H9 (cell line): ENCODE data around the gene PDCD6IP. TPM values are rescaled to one million over a fixed set of nuclear protein-coding genes. Genes with fewer than 3 reads are reported as not detected.

Experiments used
- DNase-seq: peaks from one replicate; pipeline ENCODE4 v3.0.0-alpha.2; 2017
- H2AFZ ChIP-seq: one replicate; pipeline ENCODE4 v1.6.1; 2013; ENCODE audit warnings: mild to moderate bottlenecking, low read length, control low read depth, moderate library complexity
- H2AK5ac ChIP-seq: 2 replicates; pipeline ENCODE4 v1.6.1; 2013; ENCODE audit warnings: low read length, control low read depth, mixed read lengths; ENCODE audit not compliant: insufficient read length
- H2BK120ac ChIP-seq: one replicate; pipeline ENCODE4 v1.6.1; 2013; ENCODE audit warnings: low read depth, mild to moderate bottlenecking, low read length, control low read depth, inconsistent platforms; ENCODE audit not compliant: poor library complexity, severe bottlenecking
- H2BK12ac ChIP-seq: 2 replicates; pipeline ENCODE4 v1.6.1; 2013; ENCODE audit warnings: low read length, control low read depth, mixed read lengths, low read depth; ENCODE audit not compliant: insufficient read length
- H2BK15ac ChIP-seq: 2 replicates; pipeline ENCODE4 v1.6.1; 2013; ENCODE audit warnings: low read depth, low read length, control low read depth
- H2BK20ac ChIP-seq: one replicate; pipeline ENCODE4 v1.6.1; 2013; ENCODE audit warnings: low read depth, mild to moderate bottlenecking, low read length, control low read depth, inconsistent platforms; ENCODE audit not compliant: poor library complexity, severe bottlenecking
- H2BK5ac ChIP-seq: 2 replicates; pipeline ENCODE4 v1.6.1; 2013; ENCODE audit warnings: low read length, control low read depth, mixed read lengths; ENCODE audit not compliant: insufficient read length
- H3K14ac ChIP-seq: 2 replicates; pipeline ENCODE4 v1.6.1; 2013; ENCODE audit warnings: low read length, control low read depth; ENCODE audit not compliant: insufficient read depth
- H3K18ac ChIP-seq: 2 replicates; pipeline ENCODE4 v1.6.1; 2013; ENCODE audit warnings: low read depth, mild to moderate bottlenecking, mixed read lengths, low read length, control low read depth; ENCODE audit not compliant: insufficient read length
- H3K23ac ChIP-seq: 2 replicates; pipeline ENCODE4 v1.6.1; 2013; ENCODE audit warnings: low read length, control low read depth, mixed read lengths, low read depth; ENCODE audit not compliant: insufficient read length
- H3K23me2 ChIP-seq: 2 replicates; pipeline ENCODE4 v1.6.1; 2013; ENCODE audit warnings: low read depth, mild to moderate bottlenecking, mixed read lengths, low read length, control low read depth; ENCODE audit not compliant: insufficient read length, poor library complexity, severe bottlenecking
- H3K27ac ChIP-seq: 2 replicates; pipeline ENCODE4 v1.5.1; 2013; ENCODE audit warnings: low read length, control low read depth, mixed read lengths, low read depth; ENCODE audit not compliant: insufficient read length
- H3K27me3 ChIP-seq: 2 replicates; pipeline ENCODE4 v1.6.1; 2013; ENCODE audit warnings: low read length, control low read depth, inconsistent platforms; ENCODE audit not compliant: insufficient read depth
- H3K4ac ChIP-seq: 2 replicates; pipeline ENCODE4 v1.6.1; 2013; ENCODE audit warnings: low read depth, mild to moderate bottlenecking, control low read depth, inconsistent platforms, low read length, moderate library complexity
- H3K4me1 ChIP-seq: 2 replicates; pipeline ENCODE4 v1.6.1; 2013; ENCODE audit warnings: low read length, control low read depth, inconsistent platforms; ENCODE audit not compliant: insufficient read depth
- H3K4me2 ChIP-seq: 2 replicates; pipeline ENCODE4 v1.6.1; 2013; ENCODE audit warnings: low read length, control low read depth, mixed read lengths; ENCODE audit not compliant: insufficient read length, insufficient read depth
- H3K56ac ChIP-seq: 2 replicates; pipeline ENCODE4 v1.6.1; 2013; ENCODE audit warnings: low read depth, mild to moderate bottlenecking, mixed read lengths, low read length, control low read depth; ENCODE audit not compliant: insufficient read length
- H3K79me1 ChIP-seq: 2 replicates; pipeline ENCODE4 v1.6.1; 2013; ENCODE audit warnings: low read depth, mild to moderate bottlenecking, moderate library complexity, low read length, control low read depth, inconsistent platforms; ENCODE audit not compliant: insufficient read depth, poor library complexity, severe bottlenecking
- H3K79me2 ChIP-seq: 2 replicates; pipeline ENCODE4 v1.6.1; 2013; ENCODE audit warnings: low read length, control low read depth, inconsistent platforms; ENCODE audit not compliant: insufficient read depth
- H3K9ac ChIP-seq: 2 replicates; pipeline ENCODE4 v1.6.1; 2013; ENCODE audit warnings: low read length, control low read depth, mixed read lengths; ENCODE audit not compliant: insufficient read length; ENCODE audit errors: extremely low read depth
- H3K9me3 ChIP-seq: one replicate; pipeline ENCODE4 v1.6.1; 2013; ENCODE audit warnings: low read depth, low read length, inconsistent platforms; ENCODE audit not compliant: control insufficient read depth
- H3T11ph ChIP-seq: one replicate; pipeline ENCODE4 v1.6.1; 2013; ENCODE audit warnings: mild to moderate bottlenecking, low read length, control low read depth, inconsistent platforms
- H4K20me1 ChIP-seq: one replicate; pipeline ENCODE4 v1.6.1; 2013; ENCODE audit not compliant: control insufficient read depth, insufficient read length, insufficient read depth
- H4K5ac ChIP-seq: 2 replicates; pipeline ENCODE4 v1.6.1; 2013; ENCODE audit warnings: low read depth, mild to moderate bottlenecking, mixed read lengths, low read length, control low read depth; ENCODE audit not compliant: insufficient read length
- H4K8ac ChIP-seq: replicated peaks from 2 replicates; pipeline ENCODE4 v1.6.1; 2013; ENCODE audit warnings: low read length, control low read depth, mixed read lengths, low read depth; ENCODE audit not compliant: insufficient read length
- H4K91ac ChIP-seq: 2 replicates; pipeline ENCODE4 v1.6.1; 2013; ENCODE audit warnings: low read depth, mild to moderate bottlenecking, moderate library complexity, mixed read lengths, low read length, control low read depth; ENCODE audit not compliant: insufficient read length
- H3K27ac Mint-ChIP-seq, 3 experiments: 2 replicates in 2 of 3; 3 replicates in 1 of 3; pipeline ENCODE4 v1.8.0; 2020 to 2021; ENCODE audit warnings: mixed read lengths in 3 of 3, mild to moderate bottlenecking in 1 of 3, moderate library complexity in 1 of 3
- H3K27me3 Mint-ChIP-seq: 2 replicates; pipeline ENCODE4 v1.8.0; 2021; ENCODE audit warnings: low read depth, mild to moderate bottlenecking, moderate library complexity, mixed read lengths
- H3K36me3 Mint-ChIP-seq, 3 experiments: 2 replicates in 2 of 3; 3 replicates in 1 of 3; pipeline ENCODE4 v1.8.0; 2020 to 2021; ENCODE audit warnings: low read depth in 3 of 3, mixed read lengths in 3 of 3; ENCODE audit not compliant: insufficient read depth in 1 of 3
- H3K4me1 Mint-ChIP-seq, 2 experiments: 2 replicates each; pipeline ENCODE4 v1.8.0; 2020; ENCODE audit warnings: mixed read lengths in 2 of 2
- H3K4me3 Mint-ChIP-seq, 2 experiments: 2 replicates in 1 of 2; 3 replicates in 1 of 2; pipeline ENCODE4 v1.8.0; 2020 to 2021; ENCODE audit warnings: mild to moderate bottlenecking in 2 of 2, mixed read lengths in 2 of 2, moderate library complexity in 1 of 2
- H3K9me3 Mint-ChIP-seq, 2 experiments: 2 replicates in 1 of 2; 3 replicates in 1 of 2; pipeline ENCODE4 v1.8.0; 2020; ENCODE audit warnings: mild to moderate bottlenecking in 2 of 2, mixed read lengths in 2 of 2, moderate library complexity in 1 of 2
- CTCF ChIP-seq: fragments of 200-600 bp; sonication (generic); conservative IDR thresholded peaks from 3 replicates; pipeline ENCODE4 v1.8.0; 2021; ENCODE audit warnings: antibody characterized with exemption, mild to moderate bottlenecking
- WGBS: extraction: QIAGEN DNeasy Blood & Tissue Kit; methylation state at CpG from one replicate; pipeline ENCODE4 v1.1.7; 2013; ENCODE audit warnings: missing lambda C conversion rate, low lambda C conversion rate, mixed read lengths; ENCODE audit not compliant: insufficient read length; ENCODE audit errors: extremely low coverage; 5-methylcytosine and 5-hydroxymethylcytosine counted together
- total RNA-seq: library from RNA; stranded (reverse); gene quantifications from 2 replicates; pipeline ENCODE4 v1.2.1, GENCODE V29; 2021

The PDCD6IP gene
- total RNA-seq, 1 experiment from 2014 or later, result 109 TPM

- Histone ChIP-seq H2AFZ (peak overlapping the region; percentile 22), H2BK15ac (no peak overlapping the region), H2BK12ac (no peak overlapping the region), H3T11ph (no peak overlapping the region), H3K23ac (no peak overlapping the region), H3K18ac (no peak overlapping the region), H4K8ac (no peak overlapping the region), H3K79me2 (no peaks in the 10 kb centered on the region), H3K79me1 (no peaks in the 10 kb centered on the region), H3K4me2 (no peak overlapping the region), H3K9me3 (no peaks in the 10 kb centered on the region), H4K20me1 (no peaks in the 10 kb centered on the region), H2AK5ac (no peak overlapping the region), H3K9ac (no peak overlapping the region), H3K27ac (no peak overlapping the region), H3K4ac (no peak overlapping the region), H3K14ac (no peak overlapping the region), H2BK5ac (no peak overlapping the region), H4K5ac (no peak overlapping the region), H2BK120ac (no peak overlapping the region), H4K91ac (no peak overlapping the region), H3K4me1 (no peaks in the 10 kb centered on the region), H2BK20ac (no peak overlapping the region), H3K23me2 (no peaks in the 10 kb centered on the region), H3K27me3 (no peaks in the 10 kb centered on the region), H3K56ac (no peak overlapping the region)
- H3K36me3 Mint-ChIP-seq, result no peaks in the 10 kb centered on the region; a peak in 1 of 7 replicates
- no peaks in the 10 kb centered on the region; a peak in 1 of 5 replicates for H3K9me3 Mint-ChIP-seq
- H3K27me3 Mint-ChIP-seq, result no peaks in the 10 kb centered on the region
- no peak for TF ChIP-seq CTCF
- H3K4me3 Mint-ChIP-seq, result no peak overlapping the region
- H3K4me1 Mint-ChIP-seq, result peaks cover 2 to 3% of the 10 kb centered on the region in 2 experiments; a peak in 1 of 4 replicates
- DNase-seq, result no peak
- no CpG with 5 or more reads among the region's 9 CpGs for WGBS
- no peak overlapping the region for H3K27ac Mint-ChIP-seq
These were observed 29.7 kb upstream of the PDCD6IP start for GRCh38 chr3:33768578-33769330.
